PC-9 (cell line): ENCODE data around the gene ARHGEF5. TPM values are rescaled to one million over a fixed set of nuclear protein-coding genes. Genes with fewer than 3 reads are reported as not detected.
"Not testable (repeated sequence)": the region's sequence is repeated elsewhere in the genome, so short reads cannot be mapped to it uniquely, and the experiment has no call there.

Source experiments
- BruUV-seq: library from RNA; stranded (reverse); fragments of 400-500 nt; replicated peaks from 2 replicates; lab custom pipeline; 2021; lab: Mats Ljungman, UMichigan
- CTCF ChIA-PET: fragments of 300-600 bp; sonication (Branson Sonifier 250); formaldehyde crosslinking; loops from one replicate; lab custom pipeline; 2022; ENCODE audit warnings: antibody characterized with exemption; lab: Charles Lee
- POLR2A ChIA-PET: fragments of 300-600 bp; sonication (Branson Sonifier 250); formaldehyde crosslinking; loops from one replicate; lab custom pipeline; 2022; ENCODE audit warnings: antibody characterized with exemption; ENCODE audit not compliant: unreplicated experiment; lab: Charles Lee
- DNase-seq, 2 experiments: peaks; one replicate each; pipeline versions ENCODE4 v3.0.0 to v3.0.0-alpha.2; 2015 to 2022; ENCODE audit warnings: mixed read lengths in 1 of 2
- H2AFZ ChIP-seq: fragments of 200-600 bp; sonication (generic); 2 replicates; pipeline ENCODE4 v1.8.1; 2017; ENCODE audit warnings: antibody characterized with exemption
- H3F3A ChIP-seq: fragments of 200-600 bp; sonication (generic); 2 replicates; pipeline ENCODE4 v1.8.1; 2017; ENCODE audit warnings: antibody characterized with exemption, mild to moderate bottlenecking, low read depth; ENCODE audit not compliant: insufficient read depth
- H3K27ac ChIP-seq: fragments of 200-600 bp; sonication (generic); 2 replicates; pipeline ENCODE4 v1.6.1; 2016; ENCODE audit warnings: mixed run types
- H3K27me3 ChIP-seq: fragments of 200-600 bp; sonication (generic); 2 replicates; pipeline ENCODE4 v1.6.1; 2016; ENCODE audit warnings: low read depth, mixed run types; ENCODE audit not compliant: insufficient read depth
- H3K36me3 ChIP-seq: fragments of 200-600 bp; sonication (generic); 2 replicates; pipeline ENCODE4 v1.6.1; 2016; ENCODE audit warnings: low read depth, mixed run types
- H3K4me1 ChIP-seq: fragments of 200-600 bp; sonication (generic); replicated peaks from 2 replicates; pipeline ENCODE4 v1.6.1; 2016; ENCODE audit warnings: mixed run types; ENCODE audit not compliant: insufficient read depth
- H3K4me2 ChIP-seq: fragments of 200-600 bp; sonication (generic); 2 replicates; pipeline ENCODE4 v1.6.1; 2017; ENCODE audit warnings: mixed run types
- H3K4me3 ChIP-seq: fragments of 200-600 bp; sonication (generic); 2 replicates; pipeline ENCODE4 v1.6.1; 2016; ENCODE audit warnings: mixed run types
- H3K79me2 ChIP-seq: fragments of 200-600 bp; sonication (generic); 2 replicates; pipeline ENCODE4 v1.6.1; 2017; ENCODE audit warnings: low read depth, mixed run types
- H3K9me2 ChIP-seq: fragments of 200-600 bp; sonication (generic); 2 replicates; pipeline ENCODE4 v1.8.1; 2017; ENCODE audit warnings: mild to moderate bottlenecking; ENCODE audit not compliant: insufficient read depth
- H3K9me3 ChIP-seq: fragments of 200-600 bp; sonication (generic); 2 replicates; pipeline ENCODE4 v1.8.1; 2016; ENCODE audit warnings: low read depth; ENCODE audit not compliant: insufficient read depth
- H4K20me1 ChIP-seq: fragments of 200-600 bp; sonication (generic); 2 replicates; pipeline ENCODE4 v1.8.1; 2017; ENCODE audit not compliant: insufficient read depth
- CTCF ChIP-seq: fragments of 200-600 bp; sonication (generic); conservative IDR thresholded peaks from 2 replicates; pipeline ENCODE4 v1.6.1; 2017; ENCODE audit warnings: mixed run types, antibody characterized with exemption, mild to moderate bottlenecking, moderate library complexity
- EZH2 ChIP-seq: fragments of 200-600 bp; sonication (generic); IDR thresholded peaks from 2 replicates; pipeline ENCODE4 v1.8.0; 2017; ENCODE audit warnings: antibody characterized with exemption, low read depth
- intact Hi-C: fragments of 100-400 bp; cut with micrococcal nuclease; formaldehyde crosslinking; loops from one replicate; pipeline ENCODE4 v1.10.0; 2022; ENCODE audit not compliant: unreplicated experiment
- total RNA-seq: library from RNA; stranded (reverse); gene quantifications from 2 replicates; pipeline ENCODE4 v1.2.3, GENCODE V29; 2021

The ARHGEF5 gene
- total RNA-seq, 1 experiment from 2014 or later, result 50.1 TPM

DNA sequence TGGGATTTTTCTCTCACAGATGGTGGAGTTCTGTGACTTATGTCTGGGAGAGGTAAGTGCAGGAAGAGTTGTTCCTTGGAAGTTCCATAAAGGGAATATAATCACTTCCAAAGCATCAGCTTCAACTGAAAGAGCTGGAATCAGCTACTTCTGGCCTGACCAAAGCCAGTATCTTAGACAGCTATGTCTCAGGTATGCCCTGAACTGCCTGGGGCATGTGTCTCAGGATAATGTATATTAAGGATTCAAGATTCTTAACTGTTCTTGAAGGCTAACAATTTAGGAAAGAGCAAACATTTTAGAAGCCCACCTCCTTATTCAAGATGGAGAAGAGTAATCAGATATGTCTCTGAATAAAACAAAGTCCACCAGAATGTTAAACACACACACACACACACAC is 60.7 kb downstream of the ARHGEF5 start:
- BruUV-seq, result no TSS peak
- Histone ChIP-seq H3K79me2 (no peaks in the 10 kb centered on the region), H3F3A (no peaks in the 10 kb centered on the region; the same call in 1 of the 2 replicates), H3K36me3 (no peaks in the 10 kb centered on the region), H4K20me1 (no peaks in the 10 kb centered on the region), H3K9me3 (no peaks in the 10 kb centered on the region), H3K4me1 (peaks cover 9% of the 10 kb centered on the region; the same call in 1 of the 2 replicates), H3K27ac (no peak overlapping the region), H3K4me2 (no peak overlapping the region), H3K9me2 (no peaks in the 10 kb centered on the region), H3K27me3 (no peaks in the 10 kb centered on the region), H3K4me3 (no peak overlapping the region), H2AFZ (no peak overlapping the region)
- TF ChIP-seq CTCF, result no peak
- no peak for TF ChIP-seq EZH2
- DNase-seq, result no peak
- ChIA-PET POLR2A (interaction anchor here (0.7 kb wide), 1 partner anchor 8 kb away, joined by 15 read pairs; no protein-coding TSS in a partner anchor), CTCF (no interaction called here)
- intact Hi-C loops, result no loop called here

GRCh38 chr7:144416341-144416740 is 61.1 kb downstream of the ARHGEF5 start:
- H3K36me3 ChIP-seq, result no peaks in the 10 kb centered on the region
- H3K4me2 ChIP-seq, result no peak overlapping the region
- ChIA-PET POLR2A (no interaction called here), CTCF (no interaction called here)
- H3K4me1 ChIP-seq, result peaks cover 9% of the 10 kb centered on the region; the same call in 1 of the 2 replicates
- no TSS peak for BruUV-seq
- no peaks in the 10 kb centered on the region for H3K9me3 ChIP-seq
- H3K27ac ChIP-seq, result no peak overlapping the region
- no peak for TF ChIP-seq EZH2
- no peak for TF ChIP-seq CTCF
- no peak overlapping the region for H3K4me3 ChIP-seq
- H3K9me2 ChIP-seq, result no peaks in the 10 kb centered on the region
- no peak for DNase-seq
- intact Hi-C loops, result no loop called here
- no peak overlapping the region for H2AFZ ChIP-seq
- H3F3A ChIP-seq, result no peaks in the 10 kb centered on the region; the same call in 1 of the 2 replicates
- H3K27me3 ChIP-seq, result no peaks in the 10 kb centered on the region
- H4K20me1 ChIP-seq, result no peaks in the 10 kb centered on the region
- no peaks in the 10 kb centered on the region for H3K79me2 ChIP-seq

DNA sequence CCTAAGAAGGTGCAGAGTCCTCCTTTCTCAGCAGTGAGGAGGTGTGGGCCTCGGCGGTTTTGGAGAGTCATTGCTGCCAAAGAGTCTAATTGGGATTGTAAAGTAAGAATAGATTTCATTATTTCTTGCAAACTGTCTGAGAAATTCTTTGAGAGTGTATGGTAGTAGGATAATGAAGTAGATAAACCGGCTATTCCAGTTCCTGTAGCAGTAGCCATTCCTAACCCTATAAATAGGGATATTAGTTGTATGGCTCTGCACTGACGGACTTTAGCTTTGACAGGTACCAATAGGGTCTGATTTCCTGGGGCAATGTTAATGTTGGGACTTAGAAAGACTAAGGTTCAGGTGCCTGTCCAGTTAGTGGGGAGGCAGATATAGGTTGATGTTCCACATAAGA is 63.7 kb downstream of the ARHGEF5 start:
- H3K27ac ChIP-seq, CTCF ChIA-PET, H4K20me1 ChIP-seq, H2AFZ ChIP-seq, H3K9me2 ChIP-seq, BruUV-seq, H3K4me3 ChIP-seq, H3K27me3 ChIP-seq, H3K4me1 ChIP-seq, H3K9me3 ChIP-seq, H3K79me2 ChIP-seq, H3F3A ChIP-seq, intact Hi-C loops, H3K36me3 ChIP-seq, POLR2A ChIA-PET: not testable (repeated sequence)
- H3K4me2 ChIP-seq, result peak overlapping the region; percentile 39; the same call in 1 of the 2 replicates
- peak in 1 of 2 experiments; percentile 58 for DNase-seq

GRCh38 chr7:144427539-144427938 is 72.3 kb downstream of the ARHGEF5 start:
- CTCF ChIA-PET, H3K4me2 ChIP-seq, H3K27me3 ChIP-seq, DNase-seq, H3K9me2 ChIP-seq, H3K36me3 ChIP-seq, H3K9me3 ChIP-seq, H3F3A ChIP-seq, BruUV-seq, H4K20me1 ChIP-seq, POLR2A ChIA-PET, H3K79me2 ChIP-seq, H3K4me3 ChIP-seq, H2AFZ ChIP-seq, intact Hi-C loops, H3K4me1 ChIP-seq, H3K27ac ChIP-seq: not testable (repeated sequence)
